Ramos (cell line): ENCODE results near the gene CHID1.

Experiments used
- in situ Hi-C: fragments of 300-500 bp; cut with MboI; formaldehyde crosslinking; loops from one replicate; pipeline ENCODE4 v1.14.3; 2022; ENCODE audit warnings: low sequenced_read_pairs; ENCODE audit not compliant: unreplicated experiment

The CHID1 gene

GRCh38 chr11:911031-911889 lies 650 bp upstream of the CHID1 start:
- in situ Hi-C loops = no loop called here

- in situ Hi-C loops = no loop called here
Observed at GRCh38 chr11:910044-910588, 494 bp downstream of the CHID1 start.

GRCh38 chr11:909406-909805 lies 1.2 kb downstream of the CHID1 start:
- in situ Hi-C loops = no loop called here

- in situ Hi-C loops = no loop called here
Observed at GRCh38 chr11:908273-908672, 2.3 kb downstream of the CHID1 start.

- in situ Hi-C loops = no loop called here
Observed at GRCh38 chr11:907668-908067, 2.9 kb downstream of the CHID1 start.

- in situ Hi-C loops = no loop called here
Observed at GRCh38 chr11:905952-906351, 4.7 kb downstream of the CHID1 start.

GRCh38 chr11:904380-904779 lies 6.2 kb downstream of the CHID1 start:
- in situ Hi-C loops = no loop called here

GRCh38 chr11:901452-902061 lies 9.1 kb downstream of the CHID1 start:
- in situ Hi-C loops = no loop called here

GRCh38 chr11:900545-900944 lies 10.1 kb downstream of the CHID1 start:
- in situ Hi-C loops = no loop called here

- in situ Hi-C loops = no loop called here
Observed at GRCh38 chr11:899724-900123, 10.9 kb downstream of the CHID1 start.

GRCh38 chr11:898540-899190 lies 11.9 kb downstream of the CHID1 start:
- in situ Hi-C loops = no loop called here

GRCh38 chr11:898143-898511 lies 12.5 kb downstream of the CHID1 start:
- in situ Hi-C loops = no loop called here

- in situ Hi-C loops = no loop called here
Observed at GRCh38 chr11:897253-898142, 13.1 kb downstream of the CHID1 start.

- in situ Hi-C loops = no loop called here
Observed at GRCh38 chr11:895331-896110, 15.1 kb downstream of the CHID1 start.

- in situ Hi-C loops = no loop called here
Observed at GRCh38 chr11:894575-895201, 15.9 kb downstream of the CHID1 start.

GRCh38 chr11:893008-893654 lies 17.5 kb downstream of the CHID1 start:
- in situ Hi-C loops = no loop called here

- in situ Hi-C loops = no loop called here
Observed at GRCh38 chr11:890794-891540, 19.6 kb downstream of the CHID1 start.
